IPS-NIHi11 (cell line): ENCODE data around the gene PMM2.
"Not testable (repeated sequence)": the region's sequence is repeated elsewhere in the genome, so short reads cannot be mapped to it uniquely, and the experiment has no call there.

Experiments
- DNase-seq: peaks from one replicate; pipeline ENCODE4 v3.0.0; 2012; ENCODE audit warnings: mixed read lengths, low spot score

PMM2 gene

GRCh38 chr16:8867216-8867931 lies 69.7 kb downstream of the PMM2 start:
- no peak for DNase-seq

- DNase-seq = no peak
Measured at GRCh38 chr16:8867932-8868415, 70.3 kb downstream of the PMM2 start.

GRCh38 chr16:8868416-8869211 lies 71.0 kb downstream of the PMM2 start, which contains the start of gene CARHSP1:
CARHSP1 (minus strand) TSS chr16:8869006; CDS start chr16:8859328, 9,678 bp downstream.
- DNase-seq = peak; percentile 97

- peak; percentile 73 for DNase-seq
Measured at GRCh38 chr16:8869212-8869987, 71.8 kb downstream of the PMM2 start.

DNA sequence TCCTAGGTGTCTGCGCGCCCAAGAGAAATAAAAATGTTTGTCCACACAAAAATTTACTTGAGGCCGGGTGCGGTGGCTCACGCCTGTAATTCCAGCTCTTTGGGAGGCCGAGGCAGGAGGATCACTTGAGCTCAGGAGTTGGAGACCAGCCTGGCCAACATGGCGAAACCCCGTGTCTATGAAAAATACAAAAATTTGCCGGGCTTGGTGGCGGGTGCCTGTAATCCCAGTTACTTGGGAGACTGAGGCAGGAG lies 72.3 kb downstream of the PMM2 start:
- DNase-seq = not testable (repeated sequence)

DNA sequence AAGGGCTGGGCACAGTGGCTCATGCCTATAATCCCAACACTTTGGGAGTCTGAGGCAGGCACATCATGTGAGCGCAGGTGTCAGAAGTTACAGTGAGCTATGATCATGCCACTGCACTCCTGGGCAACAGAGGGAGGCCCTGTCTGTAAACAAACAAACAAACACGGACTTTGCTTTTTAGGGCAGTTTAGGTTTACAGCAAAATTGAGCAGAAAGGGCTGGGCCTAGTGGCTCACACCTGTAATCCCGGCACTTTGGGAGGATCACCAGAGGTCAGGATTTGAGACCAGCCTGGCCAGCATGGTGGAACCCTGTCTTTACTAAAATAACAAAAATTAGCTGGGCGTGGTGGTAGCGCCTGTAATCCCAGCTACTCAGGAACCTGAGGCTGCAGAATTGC lies 74.4 kb downstream of the PMM2 start:
- DNase-seq = no peak

DNA sequence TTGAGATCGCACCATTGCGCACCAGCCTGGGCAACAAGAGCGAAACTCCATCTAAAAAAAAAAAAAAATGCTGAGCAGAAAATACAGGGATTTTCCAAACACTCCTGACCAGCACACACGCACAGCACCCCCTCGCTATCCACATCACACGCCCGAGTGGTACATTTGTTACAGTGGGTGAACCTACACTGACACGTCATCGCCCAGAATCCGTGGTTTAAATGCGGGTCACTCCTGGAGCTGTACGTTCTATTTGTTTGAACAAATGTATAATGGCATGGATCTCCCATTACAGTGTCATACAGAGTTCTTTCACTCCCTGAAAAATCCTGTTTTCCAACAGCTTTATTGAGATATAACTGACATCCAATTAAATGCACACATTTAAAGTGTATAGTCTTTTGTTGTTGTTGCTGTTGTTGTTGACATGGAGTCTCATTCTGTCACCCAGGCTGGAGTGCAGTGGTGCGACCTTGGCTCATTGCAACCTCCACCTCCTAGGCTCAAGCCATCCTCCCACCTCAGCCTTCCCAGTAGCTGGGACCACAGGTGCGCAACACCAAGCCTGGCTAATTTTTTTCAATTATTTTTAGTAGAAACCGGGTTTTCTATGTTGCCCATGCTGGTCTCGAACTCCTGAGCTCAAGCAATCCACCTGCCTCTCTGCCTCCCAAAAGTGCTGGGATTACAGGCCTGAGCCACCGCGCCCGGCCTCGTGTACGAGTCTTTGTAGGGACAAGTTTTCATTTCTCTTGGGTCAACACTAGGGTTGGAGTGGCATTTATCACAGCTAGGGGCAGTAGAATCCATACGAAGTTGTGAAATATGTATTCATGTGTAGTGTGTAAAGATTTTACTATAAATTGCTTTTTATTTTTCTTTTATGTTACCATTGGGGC lies 75.6 kb downstream of the PMM2 start:
- DNase-seq = no peak

DNA sequence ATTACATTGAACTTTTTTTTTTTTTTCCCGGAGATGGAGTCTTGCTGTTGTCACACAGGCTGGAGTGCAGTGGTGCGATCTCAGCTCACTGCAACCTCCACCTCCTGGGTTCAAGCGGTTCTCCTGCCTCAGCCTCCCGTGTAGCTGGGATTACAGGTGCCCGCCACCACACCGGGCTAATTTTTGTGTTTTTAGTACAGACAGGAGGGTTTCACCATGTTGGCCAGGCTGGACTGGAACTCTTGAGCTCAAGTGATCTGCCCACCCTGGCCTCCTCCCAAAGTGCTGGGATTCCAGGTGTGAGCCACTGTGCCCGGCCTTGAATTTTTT lies 76.2 kb downstream of the PMM2 start:
- DNase-seq = not testable (repeated sequence)

DNA sequence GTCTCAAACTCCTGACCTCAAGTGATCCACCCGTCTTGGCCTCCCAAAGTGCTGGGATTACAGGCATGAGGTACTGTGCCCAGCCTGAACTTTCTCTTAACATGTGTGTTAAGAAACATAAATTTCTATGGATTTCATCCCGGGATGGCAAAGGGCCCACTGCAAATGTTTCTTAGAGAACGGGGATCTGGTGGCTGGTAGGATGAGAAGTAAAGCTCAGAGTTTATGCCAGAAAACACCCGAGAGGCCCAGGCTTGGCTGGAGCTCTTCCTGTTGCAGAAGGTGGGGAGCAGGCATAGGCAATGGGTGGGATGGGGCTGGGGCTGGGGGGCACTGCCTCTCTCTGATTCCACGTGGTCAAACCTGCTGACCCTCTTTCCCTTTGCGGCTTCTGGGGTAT lies 76.7 kb downstream of the PMM2 start:
- no peak for DNase-seq

GRCh38 chr16:8875317-8875716 lies 77.7 kb downstream of the PMM2 start:
- DNase-seq = not testable (repeated sequence)

DNA sequence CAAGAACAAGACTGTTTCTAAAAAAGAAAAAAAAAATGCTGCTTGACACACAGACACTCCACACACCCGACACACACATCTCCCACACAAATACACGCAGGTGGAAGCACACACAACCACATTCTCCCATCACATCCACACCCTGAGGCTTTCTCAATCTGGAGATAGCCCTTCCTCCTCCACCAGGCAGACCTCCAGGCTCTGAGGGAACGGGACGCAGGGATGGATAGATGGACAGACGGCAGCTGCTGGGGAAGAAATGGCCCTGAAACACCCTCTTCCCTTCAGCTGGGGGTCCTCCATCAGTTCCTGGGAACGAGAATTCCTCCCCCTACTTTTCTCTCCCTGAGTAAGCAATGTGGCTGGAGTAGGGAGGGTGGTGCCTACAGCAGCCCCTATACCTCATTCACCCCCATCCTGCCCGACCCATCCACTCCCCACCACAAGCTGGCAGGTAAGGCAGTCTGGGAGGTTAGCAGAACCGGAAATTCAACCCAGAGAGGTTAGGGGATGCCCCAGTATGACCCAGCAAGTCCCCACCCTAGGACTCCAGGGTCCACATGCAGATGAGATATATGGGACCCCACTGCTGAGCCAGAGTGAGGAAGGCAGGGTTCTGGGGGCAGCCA lies 80.4 kb downstream of the PMM2 start:
- DNase-seq = no peak

GRCh38 chr16:8878523-8878911 lies 80.9 kb downstream of the PMM2 start:
- no peak for DNase-seq

DNA sequence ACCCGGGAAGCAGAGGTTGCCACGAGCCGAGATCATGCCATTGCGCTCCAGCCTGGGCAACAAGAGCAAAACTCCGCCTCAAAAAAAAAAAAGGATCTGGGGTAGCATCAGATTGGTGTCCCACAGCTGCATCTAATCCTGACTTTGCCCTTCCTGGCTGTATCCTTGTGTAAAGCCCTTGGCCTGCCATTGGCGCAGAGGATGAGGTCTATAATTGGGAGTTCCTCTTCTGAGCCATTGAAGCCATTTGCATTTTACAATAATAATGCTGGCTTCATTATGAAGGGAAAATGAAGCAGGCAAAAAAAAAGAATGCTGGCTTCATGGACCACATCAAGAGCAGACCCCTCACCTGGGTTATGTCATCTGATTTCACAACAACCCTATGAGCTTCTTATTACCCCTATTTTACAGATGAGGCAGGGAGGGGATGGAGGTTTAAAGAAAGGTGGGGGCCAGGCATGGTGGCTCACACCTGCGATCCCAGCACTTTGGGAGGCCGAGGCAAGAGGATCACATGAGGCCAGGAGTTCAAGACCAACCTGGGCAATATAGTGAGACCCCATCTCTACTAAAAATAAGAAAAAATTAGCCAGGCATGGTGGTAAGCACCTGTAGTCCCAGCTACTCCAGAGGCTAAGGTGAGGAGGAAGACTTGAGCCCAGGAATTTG lies 83.3 kb downstream of the PMM2 start:
- no peak for DNase-seq

DNA sequence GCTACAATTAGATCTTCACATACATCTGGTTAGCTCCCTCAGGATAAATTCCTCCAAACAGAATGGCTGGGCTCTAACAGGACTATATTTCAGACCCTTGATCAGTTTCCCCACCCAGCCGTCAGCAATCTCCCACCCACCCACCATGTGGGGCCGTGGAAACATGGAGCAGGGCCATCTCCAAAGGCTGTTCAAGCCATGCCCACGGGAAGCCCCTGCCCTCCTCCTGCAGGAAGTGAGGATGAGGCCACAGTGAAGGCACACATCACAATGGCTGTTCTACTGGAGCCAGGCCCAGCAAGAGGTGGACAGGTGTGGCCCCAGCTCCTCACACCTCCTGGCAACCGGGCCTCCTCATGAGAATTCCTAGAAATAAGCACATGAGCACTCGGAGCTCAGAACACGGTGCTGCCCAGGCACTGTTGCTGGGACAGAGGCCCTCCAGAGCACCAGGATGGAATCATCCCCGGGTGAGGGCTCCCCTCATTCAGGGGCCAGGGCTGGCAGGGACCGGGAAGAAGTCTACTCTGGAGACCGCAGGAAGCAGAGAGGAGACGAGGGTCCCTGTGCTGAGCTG lies 84.5 kb downstream of the PMM2 start, which contains the start of gene LITAFD:
LITAFD (plus strand) TSS at position 311 of the 577 bp plus-strand sequence. CDS start 2,005 bp downstream, outside the sequence.
- DNase-seq = no peak

GRCh38 chr16:8882725-8883377 lies 85.2 kb downstream of the PMM2 start:
- no peak for DNase-seq

DNA sequence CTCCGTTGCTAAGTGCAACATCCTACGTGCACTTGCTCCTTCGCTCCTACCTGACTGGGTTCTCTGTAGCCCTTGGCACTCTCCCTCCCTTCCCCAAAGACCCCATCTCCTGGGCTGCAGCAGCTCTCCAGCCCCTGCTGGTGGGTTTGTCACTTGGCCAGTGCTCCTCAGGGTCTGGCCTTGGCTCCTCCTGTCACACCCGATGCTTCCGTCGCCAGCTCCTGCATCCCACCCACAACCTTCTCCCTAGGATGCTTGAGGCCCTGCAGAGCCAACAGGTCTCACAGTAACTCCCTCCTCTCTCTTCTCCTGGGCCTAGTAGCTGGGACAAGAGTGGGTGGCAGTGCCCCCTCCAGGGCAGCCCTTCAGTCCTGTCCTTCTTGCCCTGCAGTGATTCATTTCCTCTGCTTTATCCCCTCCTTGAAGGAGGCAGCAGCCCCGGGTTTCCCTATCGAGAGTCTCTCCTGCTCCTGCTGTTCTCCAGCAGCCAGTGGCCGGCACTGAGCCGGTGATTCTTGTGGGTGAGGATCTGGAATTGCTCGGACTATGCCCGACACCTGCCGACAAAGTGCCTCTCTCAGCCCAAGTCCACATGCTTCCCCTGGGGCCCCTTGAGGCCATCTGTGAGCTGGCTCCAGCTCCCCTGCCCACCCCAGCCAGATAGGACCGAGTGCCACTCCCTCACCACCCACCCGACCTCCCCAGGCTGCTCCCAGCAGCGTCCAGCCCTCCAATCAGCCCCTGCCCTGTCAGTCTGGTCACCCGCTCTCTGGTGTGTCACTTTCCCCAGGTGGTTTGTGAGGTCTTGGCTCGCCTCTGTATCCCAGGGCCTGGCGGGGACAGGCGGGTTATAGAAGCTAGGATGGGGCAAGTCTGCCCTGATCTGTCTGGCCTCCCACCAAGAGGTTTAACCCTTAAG lies 88.3 kb downstream of the PMM2 start:
- peak; percentile 52 for DNase-seq

- no peak for DNase-seq
Measured at GRCh38 chr16:8886593-8887430, 89.2 kb downstream of the PMM2 start.

GRCh38 chr16:8887431-8887765 lies 89.8 kb downstream of the PMM2 start:
- no peak for DNase-seq
